ENCODE results near the gene L3MBTL4. TPM values are rescaled to one million over a fixed set of nuclear protein-coding genes. Genes with fewer than 3 reads are reported as not detected.

L3MBTL4 gene
- total RNA-seq, 1 donor from 2014 or later: 0.59 TPM

DNA sequence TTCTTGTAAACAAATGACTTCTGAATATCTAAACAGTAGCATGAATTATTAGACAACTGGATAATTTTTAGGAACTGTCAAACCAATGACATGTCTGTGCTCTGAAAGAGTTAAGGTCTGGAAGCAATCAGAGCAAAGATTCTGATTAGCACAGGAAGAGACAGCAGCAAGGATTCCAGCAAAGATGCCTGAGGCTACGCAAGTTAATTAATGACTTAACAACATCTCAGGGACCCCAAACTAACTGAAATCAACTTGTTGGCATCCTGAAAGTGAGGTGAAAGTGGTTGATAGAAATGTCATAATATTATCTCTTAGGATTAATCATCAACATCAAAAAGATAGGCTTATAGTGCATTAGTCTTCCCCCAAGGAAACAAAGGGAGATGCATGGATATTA is 396.0 kb downstream of the L3MBTL4 start:
- Mint-ChIP-seq H3K36me3 (ENCODE audit: unreplicated experiment) (no peaks in the 10 kb centered on the region), H3K4me3 (ENCODE audit: unreplicated experiment) (no peak overlapping the region), H3K9me3 (ENCODE audit: unreplicated experiment) (no peaks in the 10 kb centered on the region), H3K4me1 (ENCODE audit: unreplicated experiment) (peaks cover 21% of the 10 kb centered on the region), H3K27ac (ENCODE audit: unreplicated experiment) (no peak overlapping the region), H3K27me3 (ENCODE audit: unreplicated experiment) (no peaks in the 10 kb centered on the region)
- no peak for DNase-seq (ENCODE audit: extremely low spot score, unreplicated experiment)
- TF ChIP-seq CTCF (IDR thresholded peaks at IDR 0.05): no peak

DNA sequence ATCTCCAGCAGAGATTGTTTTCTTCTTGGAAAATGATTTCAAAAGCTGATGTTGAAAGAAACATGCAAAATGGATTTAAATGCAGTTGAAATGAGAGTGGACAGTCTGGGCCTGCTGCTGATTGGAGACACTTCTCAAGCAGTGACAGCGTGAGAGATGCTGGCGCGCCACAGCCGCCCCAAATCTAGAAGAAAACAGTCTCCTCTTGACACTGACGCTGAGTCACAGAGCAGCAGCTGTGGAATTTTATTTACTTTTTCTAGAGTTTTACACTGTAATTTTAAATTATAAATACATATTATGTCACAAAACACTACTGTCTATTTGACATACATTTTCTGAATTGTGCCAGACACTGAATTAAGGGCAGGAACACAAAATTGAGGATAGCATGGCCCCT is 397.5 kb downstream of the L3MBTL4 start:
- Mint-ChIP-seq H3K9me3 (ENCODE audit: unreplicated experiment) (no peaks in the 10 kb centered on the region), H3K4me3 (ENCODE audit: unreplicated experiment) (no peak overlapping the region), H3K27ac (ENCODE audit: unreplicated experiment) (no peak overlapping the region), H3K27me3 (ENCODE audit: unreplicated experiment) (no peaks in the 10 kb centered on the region), H3K4me1 (ENCODE audit: unreplicated experiment) (peaks cover 12% of the 10 kb centered on the region), H3K36me3 (ENCODE audit: unreplicated experiment) (no peaks in the 10 kb centered on the region)
- DNase-seq (ENCODE audit: extremely low spot score, unreplicated experiment): no peak
- no peak for TF ChIP-seq CTCF (IDR thresholded peaks at IDR 0.05)

- Mint-ChIP-seq H3K27ac (ENCODE audit: unreplicated experiment) (no peak overlapping the region), H3K27me3 (ENCODE audit: unreplicated experiment) (no peaks in the 10 kb centered on the region), H3K9me3 (ENCODE audit: unreplicated experiment) (no peaks in the 10 kb centered on the region), H3K4me3 (ENCODE audit: unreplicated experiment) (no peak overlapping the region), H3K36me3 (ENCODE audit: unreplicated experiment) (no peaks in the 10 kb centered on the region), H3K4me1 (ENCODE audit: unreplicated experiment) (peaks cover 11% of the 10 kb centered on the region)
- TF ChIP-seq CTCF (IDR thresholded peaks at IDR 0.05): no peak
- DNase-seq (ENCODE audit: extremely low spot score, unreplicated experiment): no peak
These were observed 399.3 kb downstream of the L3MBTL4 start for GRCh38 chr18:6015364-6015763.

DNA sequence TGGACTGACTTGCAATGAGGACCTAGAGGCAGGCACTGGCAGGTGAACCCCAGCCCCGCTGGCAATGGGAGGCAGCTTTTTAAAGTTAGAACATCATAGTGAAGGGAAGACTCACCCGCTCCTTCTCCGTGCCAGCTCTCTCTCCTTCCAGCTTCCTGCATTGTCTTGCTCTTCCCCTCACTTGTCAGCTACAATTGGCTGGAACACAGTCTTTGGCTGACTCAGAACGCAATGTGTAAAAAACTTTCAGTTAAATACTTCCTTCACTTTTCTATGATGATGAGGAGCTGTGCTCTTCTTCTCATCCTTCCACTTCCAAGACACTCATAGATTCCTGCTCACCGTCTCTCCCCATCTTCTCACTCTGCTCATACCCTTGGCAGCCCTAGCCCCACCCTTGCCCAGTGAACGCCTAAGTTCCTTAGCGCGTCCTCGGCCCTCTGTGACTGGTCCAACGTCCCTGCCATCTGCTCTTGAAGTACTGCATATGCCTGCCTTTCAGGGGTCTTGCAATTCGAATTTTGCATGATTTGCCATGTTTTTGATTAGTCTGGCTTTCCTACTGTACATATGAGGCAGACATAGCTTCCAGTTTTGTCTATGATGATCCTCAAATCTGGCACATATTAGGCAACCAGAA is 401.4 kb downstream of the L3MBTL4 start:
- Mint-ChIP-seq H3K27me3 (ENCODE audit: unreplicated experiment) (no peaks in the 10 kb centered on the region), H3K4me1 (ENCODE audit: unreplicated experiment) (peaks cover 11% of the 10 kb centered on the region), H3K4me3 (ENCODE audit: unreplicated experiment) (no peak overlapping the region), H3K36me3 (ENCODE audit: unreplicated experiment) (no peaks in the 10 kb centered on the region), H3K9me3 (ENCODE audit: unreplicated experiment) (no peaks in the 10 kb centered on the region), H3K27ac (ENCODE audit: unreplicated experiment) (no peak overlapping the region)
- no peak for DNase-seq (ENCODE audit: extremely low spot score, unreplicated experiment)
- TF ChIP-seq CTCF (IDR thresholded peaks at IDR 0.05): no peak

DNA sequence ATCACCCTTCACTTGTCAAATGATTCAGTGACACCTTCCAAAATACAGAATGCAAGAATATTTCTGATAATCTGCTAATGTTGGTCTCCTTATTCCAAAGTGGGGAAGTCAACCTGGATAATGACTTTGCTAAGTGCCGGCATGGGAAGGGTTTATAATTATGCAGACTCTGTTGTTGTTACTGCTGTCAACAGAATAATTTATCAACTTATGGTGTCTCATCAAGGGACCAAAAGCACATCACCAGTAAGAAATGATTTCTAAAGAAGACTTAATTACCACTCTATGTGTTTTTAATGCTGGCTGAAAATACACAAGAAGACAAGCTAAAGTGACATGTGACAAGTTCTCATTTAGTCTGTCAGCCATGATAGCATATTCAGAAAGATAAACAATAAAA is 403.8 kb downstream of the L3MBTL4 start:
- no peaks in the 10 kb centered on the region for H3K4me1 Mint-ChIP-seq (ENCODE audit: unreplicated experiment)
- H3K9me3 Mint-ChIP-seq (ENCODE audit: unreplicated experiment): no peaks in the 10 kb centered on the region
- no peak overlapping the region for H3K27ac Mint-ChIP-seq (ENCODE audit: unreplicated experiment)
- no peaks in the 10 kb centered on the region for H3K36me3 Mint-ChIP-seq (ENCODE audit: unreplicated experiment)
- DNase-seq (ENCODE audit: extremely low spot score, unreplicated experiment): no peak
- TF ChIP-seq CTCF (IDR thresholded peaks at IDR 0.05): no peak
- H3K27me3 Mint-ChIP-seq (ENCODE audit: unreplicated experiment): no peaks in the 10 kb centered on the region
- H3K4me3 Mint-ChIP-seq (ENCODE audit: unreplicated experiment): no peak overlapping the region
